HepG2 (cell line): ENCODE measurements around the gene MBD5. TPM values are rescaled to one million over a fixed set of nuclear protein-coding genes. Genes with fewer than 3 reads are reported as not detected.

Experiments used
- ATAC-seq: fragments of 200-7000 bp; cut with Tn5 transposase; 3 replicates; pipeline ENCODE4 v1.9.1; 2020; ENCODE audit warnings: mild to moderate bottlenecking, moderate library complexity
- BruUV-seq: library from RNA; stranded (reverse); fragments of 400-500 nt; replicated peaks from 2 replicates; lab custom pipeline; 2021; lab: Mats Ljungman, UMichigan
- CTCF ChIA-PET: fragments of 300-600 bp; formaldehyde crosslinking; extraction: SDS; loops from one replicate; lab custom pipeline; 2021; ENCODE audit warnings: low total read pairs, inconsistent platforms, low intra/inter-chr PET ratio; lab: Yijun Ruan, JAX
- POLR2A ChIA-PET: fragments of 350-600 bp; sonication (Branson Sonifier 250); formaldehyde crosslinking; loops from one replicate; lab custom pipeline; 2020; ENCODE audit warnings: antibody characterized with exemption, inconsistent platforms; lab: Yijun Ruan, JAX
- DNase-seq: peaks from one replicate; pipeline ENCODE4 v3.0.0-alpha.2; 2015; ENCODE audit warnings: low spot score
- FAIRE-seq: peaks from 3 replicates; lab custom pipeline; 2011; peaks lifted over from hg19 to GRCh38; lab: Jason Lieb, UNC
- H2AFZ ChIP-seq: one replicate; pipeline ENCODE4 v1.6.1; 2011; ENCODE audit warnings: low read length, inconsistent platforms
- H3K27ac ChIP-seq: fragments of 300-600 bp; 3 replicates; pipeline ENCODE4 v1.8.0; 2011; ENCODE audit warnings: mixed run types, mild to moderate bottlenecking, mixed read lengths, low read length, inconsistent platforms; ENCODE audit not compliant: insufficient read depth; ENCODE audit errors: extremely low read length
- H3K27me3 ChIP-seq, 2 experiments: fragments of 200-600 bp in 1 of 2; 2 replicates in 1 of 2; 3 replicates in 1 of 2; pipeline versions ENCODE4 v1.6.0 to v1.8.0; 2011; ENCODE audit warnings: low read length in 2 of 2, mild to moderate bottlenecking in 2 of 2, moderate library complexity in 2 of 2, inconsistent platforms in 1 of 2; ENCODE audit not compliant: insufficient read depth in 2 of 2, control insufficient read depth in 1 of 2
- H3K36me3 ChIP-seq, 2 experiments: fragments of 200-600 bp in 1 of 2; replicated peaks in 1 of 2; 2 replicates in 1 of 2; 3 replicates in 1 of 2; pipeline versions ENCODE4 v1.5.1 to v1.8.0; 2011; ENCODE audit warnings: low read length in 2 of 2, inconsistent platforms in 1 of 2; ENCODE audit not compliant: insufficient read depth in 2 of 2, control insufficient read depth in 1 of 2
- H3K4me1 ChIP-seq: 2 replicates; pipeline ENCODE4 v1.5.1; 2012; ENCODE audit warnings: low read length, inconsistent platforms; ENCODE audit not compliant: insufficient read depth
- H3K4me2 ChIP-seq: 2 replicates; pipeline ENCODE4 v1.6.0; 2011; ENCODE audit warnings: low read depth, low read length, inconsistent platforms
- H3K4me3 ChIP-seq, 3 experiments: fragments of 200-600 bp in 1 of 3; sonication (generic), shearing (Covaris generic) in 1 of 3; replicated peaks in 1 of 3; 2 replicates each; pipeline ENCODE4 v1.5.1; 2011 to 2016; ENCODE audit warnings: low read length in 3 of 3, inconsistent platforms in 2 of 3, low read depth in 2 of 3, mild to moderate bottlenecking in 2 of 3, control low read depth in 1 of 3, mixed read lengths in 1 of 3; ENCODE audit not compliant: insufficient read depth in 1 of 3
- H3K79me2 ChIP-seq: one replicate; pipeline ENCODE4 v1.6.1; 2011; ENCODE audit warnings: low read length, inconsistent platforms; ENCODE audit not compliant: insufficient read depth
- H3K9ac ChIP-seq: 2 replicates; pipeline ENCODE4 v1.6.0; 2011; ENCODE audit warnings: mild to moderate bottlenecking, low read depth, low read length, inconsistent platforms; ENCODE audit not compliant: insufficient read depth
- H3K9me3 ChIP-seq: 2 replicates; pipeline ENCODE4 v1.5.1; 2012; ENCODE audit warnings: mild to moderate bottlenecking, low read length
- H4K20me1 ChIP-seq: 2 replicates; pipeline ENCODE4 v1.6.0; 2011; ENCODE audit warnings: inconsistent platforms, mild to moderate bottlenecking, low read length, moderate library complexity; ENCODE audit not compliant: insufficient read depth
- CENPT ChIP-seq: sonication (generic); formaldehyde crosslinking; IDR thresholded peaks from 2 replicates; pipeline ENCODE4 v1.8.0; 2022; ENCODE audit warnings: low read depth, mild to moderate bottlenecking, moderate library complexity, missing genetic modification reagents
- DR1 ChIP-seq: sonication (generic); formaldehyde crosslinking; IDR thresholded peaks from 2 replicates; pipeline ENCODE4 v1.8.0; 2021; ENCODE audit warnings: mild to moderate bottlenecking, missing genetic modification reagents, inconsistent platforms
- EEA1 ChIP-seq: sonication (generic); formaldehyde crosslinking; IDR thresholded peaks from 2 replicates; pipeline ENCODE4 v1.5.1; 2020; ENCODE audit warnings: mild to moderate bottlenecking, missing genetic modification reagents, borderline replicate concordance
- ETS1 ChIP-seq: sonication (generic); formaldehyde crosslinking; IDR thresholded peaks from 2 replicates; pipeline ENCODE4 v1.4.0; 2020; ENCODE audit warnings: missing genetic modification reagents
- KDM3A ChIP-seq: IDR thresholded peaks from 2 replicates; pipeline ENCODE4 v1.6.1; 2018; ENCODE audit warnings: low read depth, missing compliant biosample characterization
- KLF11 ChIP-seq: IDR thresholded peaks from 2 replicates; pipeline ENCODE4 v1.6.1; 2016; ENCODE audit warnings: missing compliant biosample characterization
- PATZ1 ChIP-seq: sonication (generic); formaldehyde crosslinking; IDR thresholded peaks from 2 replicates; pipeline ENCODE4 v1.4.0; 2020; ENCODE audit warnings: missing genetic modification reagents
- RERE ChIP-seq: IDR thresholded peaks from 2 replicates; pipeline ENCODE4 v1.6.1; 2016; ENCODE audit warnings: low read depth, missing genetic modification reagents, missing compliant biosample characterization
- RFX3 ChIP-seq: IDR thresholded peaks from 2 replicates; pipeline ENCODE4 v1.6.1; 2016; ENCODE audit warnings: missing biosample characterization, missing genetic modification reagents
- SOX5 ChIP-seq: IDR thresholded peaks from 2 replicates; pipeline ENCODE4 v1.6.1; 2016; ENCODE audit warnings: borderline replicate concordance
- ZNF225 ChIP-seq: sonication (generic); formaldehyde crosslinking; IDR thresholded peaks from 2 replicates; pipeline ENCODE4 v1.4.0; 2020; ENCODE audit warnings: mild to moderate bottlenecking, missing genetic modification reagents
- WGBS: methylation state at CpG from one replicate; pipeline ENCODE4 v1.1.6; 2017; ENCODE audit warnings: low lambda C conversion rate; 5-methylcytosine and 5-hydroxymethylcytosine counted together
- in situ Hi-C: cut with HindIII; loops from 2 replicates; pipeline ENCODE4 v1.10.0; 2017; ENCODE audit warnings: low pct_unique_long_range_greater_than_20kb; ENCODE audit not compliant: extremely low pct_ligation_motif_present
- intact Hi-C: fragments of 100-400 bp; cut with micrococcal nuclease; formaldehyde crosslinking; loops from one replicate; pipeline ENCODE4 v1.10.0; 2022; ENCODE audit not compliant: unreplicated experiment
- polyA plus RNA-seq, 8 experiments: library from polyadenylated mRNA; depleted of rRNA in 3 of 8; stranded (reverse) in 7 of 8; unstranded in 1 of 8; fragments of >200 nt; fragmentation: Illumina TruSeq in 4 of 8; extraction: Trizol in 4 of 8; gene quantifications; 2 replicates each; pipeline versions ENCODE4 v1.2.1 to v1.2.3, GENCODE V29; 2011 to 2016; ENCODE audit warnings: low read depth in 4 of 8, missing spikeins in 1 of 8, mixed read lengths in 1 of 8; ENCODE audit not compliant: insufficient read depth in 1 of 8
- total RNA-seq, 5 experiments: library from RNA; depleted of rRNA; stranded (reverse); fragments of >200 nt; fragmentation: Illumina TruSeq; extraction: Trizol; gene quantifications; 2 replicates each; pipeline ENCODE4 v1.2.3, GENCODE V29; 2016; ENCODE audit warnings: low read depth in 1 of 5
- TF ChIP-seq, protein P1 (sequence below): sonication (generic); formaldehyde crosslinking; IDR thresholded peaks from 2 replicates; pipeline ENCODE4 v1.4.0; 2020; ENCODE audit warnings: mild to moderate bottlenecking, low read depth, missing genetic modification reagents
- TF ChIP-seq, protein P2 (sequence below): sonication (generic); formaldehyde crosslinking; IDR thresholded peaks from 2 replicates; pipeline ENCODE4 v1.4.0; 2020; ENCODE audit warnings: missing genetic modification reagents

The MBD5 gene
- total and polyA plus RNA-seq, 2 of the 13 experiments (the other 11 are each of a cell fraction or from before 2014, with no cell fraction given) = 13.5 to 26.4 TPM

DNA sequence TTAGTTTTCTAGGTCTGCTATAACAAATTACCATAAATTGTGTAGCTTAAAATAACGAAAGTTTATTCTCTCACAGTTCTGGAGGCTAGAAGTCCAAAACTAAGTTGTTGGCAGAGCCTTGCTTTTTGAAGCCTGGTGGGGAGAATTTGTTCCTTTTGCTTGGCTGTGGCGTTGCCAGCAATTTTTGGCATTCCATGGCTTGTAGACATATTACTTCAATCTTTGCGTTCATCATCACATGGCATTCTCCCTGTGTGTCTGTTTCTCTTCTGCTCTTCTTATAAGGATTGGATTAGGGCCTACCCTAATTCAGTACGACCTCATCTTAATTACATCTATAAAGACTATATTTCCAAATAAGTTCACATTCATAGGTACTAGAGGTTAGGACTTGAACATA lies 217.7 kb downstream of the MBD5 start:
- in situ Hi-C loops (no loop called here), intact Hi-C loops (no loop called here)
- FAIRE-seq = no peak
- H3K4me3 ChIP-seq = no peak overlapping the region
- no peaks in the 10 kb centered on the region for H3K27me3 ChIP-seq
- no peak overlapping the region for H2AFZ ChIP-seq
- H3K4me2 ChIP-seq = no peak overlapping the region
- peaks cover 9% of the 10 kb centered on the region; the same call in 1 of the 2 replicates for H3K9me3 ChIP-seq
- H3K79me2 ChIP-seq = no peaks in the 10 kb centered on the region
- H3K4me1 ChIP-seq = no peaks in the 10 kb centered on the region
- ChIA-PET POLR2A (interaction anchor here (1.1 kb wide), 1 partner anchor 407 kb away, joined by 3 read pairs; no protein-coding TSS in a partner anchor), CTCF (no interaction called here)
- WGBS = 94% methylated on average over 4 of the region's 4 CpGs
- no peak for DNase-seq
- no peaks in the 10 kb centered on the region for H4K20me1 ChIP-seq
- H3K36me3 ChIP-seq = no peaks in the 10 kb centered on the region
- no peak overlapping the region for H3K27ac ChIP-seq
- ATAC-seq = no peak
- no peak overlapping the region for H3K9ac ChIP-seq
- BruUV-seq = no TSS peak
- no peak for TF ChIP-seq RFX3
- TF ChIP-seq EEA1 (CRISPR knock-in tag) = no peak
- no peak for TF ChIP-seq ETS1 (CRISPR knock-in tag)
- TF ChIP-seq CENPT = no peak
- TF ChIP-seq KDM3A = no peak
- TF ChIP-seq, protein P1, sequence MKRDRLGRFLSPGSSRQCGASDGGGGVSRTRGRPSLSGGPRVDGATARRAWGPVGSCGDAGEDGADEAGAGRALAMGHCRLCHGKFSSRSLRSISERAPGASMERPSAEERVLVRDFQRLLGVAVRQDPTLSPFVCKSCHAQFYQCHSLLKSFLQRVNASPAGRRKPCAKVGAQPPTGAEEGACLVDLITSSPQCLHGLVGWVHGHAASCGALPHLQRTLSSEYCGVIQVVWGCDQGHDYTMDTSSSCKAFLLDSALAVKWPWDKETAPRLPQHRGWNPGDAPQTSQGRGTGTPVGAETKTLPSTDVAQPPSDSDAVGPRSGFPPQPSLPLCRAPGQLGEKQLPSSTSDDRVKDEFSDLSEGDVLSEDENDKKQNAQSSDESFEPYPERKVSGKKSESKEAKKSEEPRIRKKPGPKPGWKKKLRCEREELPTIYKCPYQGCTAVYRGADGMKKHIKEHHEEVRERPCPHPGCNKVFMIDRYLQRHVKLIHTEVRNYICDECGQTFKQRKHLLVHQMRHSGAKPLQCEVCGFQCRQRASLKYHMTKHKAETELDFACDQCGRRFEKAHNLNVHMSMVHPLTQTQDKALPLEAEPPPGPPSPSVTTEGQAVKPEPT (CRISPR knock-in tag) = no peak
- TF ChIP-seq, protein P2, sequence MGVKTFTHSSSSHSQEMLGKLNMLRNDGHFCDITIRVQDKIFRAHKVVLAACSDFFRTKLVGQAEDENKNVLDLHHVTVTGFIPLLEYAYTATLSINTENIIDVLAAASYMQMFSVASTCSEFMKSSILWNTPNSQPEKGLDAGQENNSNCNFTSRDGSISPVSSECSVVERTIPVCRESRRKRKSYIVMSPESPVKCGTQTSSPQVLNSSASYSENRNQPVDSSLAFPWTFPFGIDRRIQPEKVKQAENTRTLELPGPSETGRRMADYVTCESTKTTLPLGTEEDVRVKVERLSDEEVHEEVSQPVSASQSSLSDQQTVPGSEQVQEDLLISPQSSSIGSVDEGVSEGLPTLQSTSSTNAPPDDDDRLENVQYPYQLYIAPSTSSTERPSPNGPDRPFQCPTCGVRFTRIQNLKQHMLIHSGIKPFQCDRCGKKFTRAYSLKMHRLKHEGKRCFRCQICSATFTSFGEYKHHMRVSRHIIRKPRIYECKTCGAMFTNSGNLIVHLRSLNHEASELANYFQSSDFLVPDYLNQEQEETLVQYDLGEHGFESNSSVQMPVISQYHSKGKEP (CRISPR knock-in tag) = no peak
- TF ChIP-seq PATZ1 (CRISPR knock-in tag) = no peak
- no peak for TF ChIP-seq KLF11 (CRISPR knock-in tag)
- TF ChIP-seq ZNF225 (CRISPR knock-in tag) = no peak
- no peak for TF ChIP-seq RERE (CRISPR knock-in tag)
- TF ChIP-seq SOX5 = no peak
- no peak for TF ChIP-seq DR1 (CRISPR knock-in tag)
